HG03442 (cell line): ENCODE results near the gene C19orf38.

ENCODE experiments used
- ATAC-seq: cut with Tn5 transposase; IDR thresholded peaks from one replicate; pipeline ENCODE4 v1.9.1; 2021; ENCODE audit warnings: mild to moderate bottlenecking, moderate library complexity; ENCODE audit not compliant: unreplicated experiment

Gene C19orf38

GRCh38 chr19:10898633-10899032 lies 50.4 kb downstream of the C19orf38 start:
- ATAC-seq: no peak

DNA sequence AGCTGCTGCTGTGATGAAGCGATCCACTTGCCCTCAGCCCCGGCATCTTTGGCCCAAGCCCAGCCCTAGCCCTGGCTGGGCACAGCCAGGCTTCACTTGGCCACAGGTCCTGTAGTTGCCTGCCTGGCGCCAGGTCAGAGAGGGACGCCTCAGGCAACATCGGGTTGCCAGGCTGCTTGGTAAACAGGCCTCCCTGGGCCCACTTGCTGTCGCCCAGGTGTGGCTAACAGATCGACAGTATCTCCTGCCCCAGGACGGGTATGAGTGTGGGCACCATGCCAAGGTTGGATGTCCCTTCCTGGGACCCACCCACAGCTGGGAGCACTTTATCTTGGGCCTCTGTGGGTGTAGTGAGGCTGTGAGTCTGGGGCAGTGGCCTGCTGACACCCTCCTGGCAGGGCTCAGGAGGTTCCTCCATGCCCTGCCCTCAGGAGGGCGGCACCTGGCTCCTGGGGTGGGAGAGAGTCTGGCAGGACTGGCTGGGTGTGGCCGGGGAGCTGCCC lies 51.0 kb downstream of the C19orf38 start:
- ATAC-seq: no peak

DNA sequence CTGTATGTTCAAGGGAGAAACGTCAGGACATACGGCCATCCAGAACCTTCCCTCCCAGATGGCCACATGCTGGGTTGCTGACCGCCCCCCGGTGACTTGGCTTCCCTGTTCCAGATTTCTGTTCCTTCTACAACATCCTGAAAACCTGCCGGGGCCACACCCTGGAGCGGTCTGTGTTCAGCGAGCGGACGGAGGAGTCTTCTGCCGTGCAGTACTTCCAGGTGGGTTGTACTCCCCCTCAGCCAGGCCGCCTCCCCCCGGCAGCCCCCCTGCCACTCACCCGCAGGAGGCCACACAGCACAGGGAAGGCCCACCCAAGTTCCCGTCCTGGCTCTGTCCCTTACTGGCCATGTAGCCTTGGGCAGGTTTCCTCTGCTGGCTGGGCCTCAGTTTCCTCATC lies 59.7 kb downstream of the C19orf38 start:
- no peak for ATAC-seq

DNA sequence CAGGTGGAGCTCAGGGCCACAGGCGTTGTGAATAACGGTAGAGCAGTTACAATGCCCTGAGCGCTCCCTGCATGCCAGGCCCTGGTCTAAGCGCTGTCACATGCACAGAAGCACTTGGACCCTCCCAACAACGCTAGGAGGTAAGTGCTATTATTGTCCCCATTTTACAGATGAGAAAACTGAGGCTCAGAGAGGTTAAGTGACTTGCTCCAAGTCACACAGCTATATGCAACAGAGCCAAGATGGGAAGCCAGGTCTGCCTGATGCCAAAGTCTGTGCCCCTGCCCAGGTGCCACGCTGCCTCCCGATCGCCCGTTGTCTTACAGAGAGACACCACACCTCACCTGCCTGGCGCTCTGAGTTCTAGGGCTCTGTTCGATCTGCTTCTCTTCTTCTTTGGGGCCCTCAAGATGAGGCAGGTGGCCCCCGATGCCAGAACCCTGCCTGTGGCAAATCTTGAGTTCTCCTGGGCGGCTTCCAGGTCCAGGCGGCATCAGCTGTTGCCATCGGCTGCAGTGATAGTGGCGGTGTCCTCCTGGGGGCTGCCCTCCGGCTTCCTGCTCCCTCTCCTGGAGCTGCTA lies 60.3 kb downstream of the C19orf38 start:
- ATAC-seq: no peak

- ATAC-seq: no peak
Observed at GRCh38 chr19:10911579-10912363, 63.6 kb downstream of the C19orf38 start.

- no peak for ATAC-seq
Observed at GRCh38 chr19:10912619-10913018, 64.4 kb downstream of the C19orf38 start.

GRCh38 chr19:10913716-10914340 lies 65.6 kb downstream of the C19orf38 start:
- no peak for ATAC-seq

DNA sequence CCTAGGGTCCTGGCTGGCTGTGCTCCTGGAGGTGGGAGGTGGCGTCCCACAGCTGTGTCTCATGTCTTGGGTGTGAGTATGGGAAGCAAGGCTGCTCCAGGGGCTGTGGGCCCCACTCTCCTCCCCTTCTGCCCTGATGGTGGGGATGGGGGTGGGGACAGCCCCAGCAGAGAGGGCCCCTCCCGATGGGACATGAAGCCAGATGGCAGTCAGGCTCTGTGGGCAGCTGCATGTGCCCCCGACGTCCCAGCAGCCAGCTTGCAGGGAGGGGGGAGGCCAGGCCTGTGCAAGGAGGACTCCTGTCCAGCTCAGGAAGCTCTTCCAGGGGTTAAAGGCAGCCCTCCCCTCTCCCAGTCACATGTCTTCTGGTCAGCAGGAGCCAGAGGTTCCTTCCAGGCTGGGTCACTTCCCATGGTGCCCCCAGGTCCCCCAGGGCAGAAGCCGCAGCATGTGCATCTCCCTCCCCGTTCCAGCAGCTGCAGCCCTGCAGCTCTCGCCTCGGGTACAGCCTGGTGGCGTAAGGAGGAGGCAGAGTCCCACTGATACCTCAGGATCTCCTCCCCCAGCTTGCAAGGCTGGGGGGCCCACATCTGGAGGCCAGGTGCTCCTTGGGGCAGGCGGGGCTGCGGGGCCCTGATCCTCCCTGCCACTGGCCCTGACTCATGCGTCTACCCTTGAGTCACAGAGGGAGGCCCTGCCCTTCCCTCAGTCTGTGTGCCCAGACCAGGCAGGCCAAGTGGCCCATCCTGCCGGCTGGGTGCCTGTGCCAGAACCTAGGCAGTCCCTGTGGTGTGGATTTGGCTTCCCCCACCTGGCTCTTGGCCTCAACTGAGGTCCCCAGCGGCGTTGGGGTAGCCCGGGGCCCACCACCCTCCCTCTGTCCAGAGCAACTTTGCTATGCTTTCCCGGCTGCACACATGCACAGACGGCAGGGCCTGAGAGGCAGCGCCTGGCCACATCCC lies 67.2 kb downstream of the C19orf38 start:
- ATAC-seq: no peak

DNA sequence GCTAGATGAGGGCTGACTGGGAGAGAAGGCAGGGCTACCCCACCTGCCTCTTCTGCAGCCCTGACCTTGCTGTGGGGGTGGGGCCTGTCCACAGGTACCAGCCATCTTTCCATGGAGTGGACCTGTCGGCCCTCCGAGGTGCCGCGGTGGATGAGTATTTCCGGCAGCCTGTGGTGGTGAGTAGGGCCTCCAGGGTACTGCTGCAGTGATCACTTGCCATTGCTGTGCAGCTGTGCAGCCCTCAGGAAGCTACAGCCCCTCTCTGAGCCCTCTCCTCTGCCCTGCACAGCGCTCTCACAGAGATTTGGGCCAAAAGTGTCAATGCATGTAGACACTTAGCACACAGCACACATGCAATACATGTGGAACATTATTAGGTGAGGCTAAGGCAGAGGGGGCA lies 68.4 kb downstream of the C19orf38 start:
- no peak for ATAC-seq

- no peak for ATAC-seq
Observed at GRCh38 chr19:10918359-10918758, 70.1 kb downstream of the C19orf38 start.
